GM04504 (cell line): ENCODE results near the gene CLDN24.

ENCODE experiments used
- DNase-seq: peaks from one replicate; pipeline ENCODE4 v3.0.0-alpha.2; 2012; ENCODE audit warnings: low read depth

The CLDN24 gene

DNA sequence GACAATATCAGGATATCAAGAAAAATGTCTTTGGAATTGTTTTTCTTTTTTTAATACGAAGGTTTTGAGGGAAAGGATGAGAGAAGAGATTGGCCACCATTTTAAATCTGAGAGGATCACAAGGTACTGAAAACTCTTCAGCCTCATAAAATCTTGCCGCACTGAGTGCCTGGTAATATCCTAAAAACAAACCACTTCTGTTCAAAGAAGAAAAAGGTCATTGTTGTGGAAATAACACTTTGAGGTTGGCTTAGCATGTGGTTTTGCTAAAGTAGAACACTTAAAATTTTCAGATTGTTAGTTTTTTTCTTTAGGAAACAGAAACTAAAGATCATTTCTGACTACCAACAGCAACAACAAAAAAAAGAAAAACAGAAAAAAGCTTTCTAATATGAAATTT lies 1.1 kb downstream of the CLDN24 start:
- no peak for DNase-seq

DNA sequence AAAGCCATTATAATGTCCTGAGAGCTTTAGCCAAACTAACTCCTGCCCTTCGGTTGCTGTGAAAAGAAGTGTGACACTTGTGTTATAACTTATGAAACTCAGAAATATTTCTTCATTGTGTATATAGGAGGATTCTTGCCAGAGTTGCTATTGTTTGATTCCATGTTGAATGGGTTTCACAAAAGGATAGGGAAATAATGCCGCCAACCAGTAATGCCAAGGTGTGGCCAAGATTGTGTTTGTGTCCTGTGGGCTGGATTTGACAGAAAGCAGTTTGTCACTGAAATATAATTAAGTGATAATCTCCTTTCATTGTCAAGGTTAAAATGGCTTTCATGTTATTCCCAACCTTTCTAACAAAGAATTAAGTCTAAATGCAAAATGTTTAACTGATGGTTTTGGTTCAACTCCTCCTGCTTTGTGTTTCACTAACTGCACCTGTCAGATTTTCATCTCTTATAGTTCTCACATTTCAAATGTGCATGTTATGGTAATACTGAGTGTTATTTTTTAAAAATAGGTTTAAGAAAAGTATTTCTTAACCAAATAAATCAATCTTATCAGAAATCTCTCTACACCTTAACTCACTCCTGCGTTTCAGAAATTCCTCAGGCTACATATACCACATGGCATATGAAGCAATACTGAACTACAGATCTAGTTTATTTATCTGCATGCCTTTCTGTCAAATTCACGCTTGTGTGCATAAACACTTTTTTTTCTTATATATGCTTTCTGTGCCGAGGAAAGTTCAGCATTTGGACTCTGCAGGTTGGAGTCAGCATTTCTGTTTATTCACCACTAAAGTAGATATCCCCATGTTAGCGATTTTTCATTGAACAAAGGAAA lies 1.8 kb downstream of the CLDN24 start, which contains the start of gene CLDN22:
Gene CLDN22 (minus strand): TSS at position 66 of the 849 bp plus-strand sequence. CDS start 58 bp downstream, at position 8.
- DNase-seq: no peak

GRCh38 chr4:183318656-183319055 lies 3.6 kb downstream of the CLDN24 start:
- DNase-seq: no peak

DNA sequence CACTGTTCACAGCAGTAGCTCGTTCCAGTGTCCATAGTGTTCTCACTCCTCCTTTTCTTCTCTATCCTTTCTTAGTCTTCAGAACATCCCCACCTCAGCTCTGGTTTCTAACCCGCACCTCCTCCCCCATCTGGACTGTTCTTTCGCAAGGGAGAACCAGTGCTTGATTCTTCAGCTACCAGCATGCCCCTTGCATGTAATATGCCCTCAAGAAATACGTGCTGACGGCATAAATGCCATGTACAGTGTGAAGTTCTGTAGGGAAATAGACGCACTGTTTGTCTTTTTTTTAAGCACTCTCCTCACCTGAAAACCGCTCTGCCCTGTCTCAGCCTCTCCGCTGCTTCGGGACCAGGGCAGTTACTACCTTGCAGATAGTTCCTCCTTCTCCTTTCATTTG lies 7.4 kb downstream of the CLDN24 start:
- DNase-seq: no peak

DNA sequence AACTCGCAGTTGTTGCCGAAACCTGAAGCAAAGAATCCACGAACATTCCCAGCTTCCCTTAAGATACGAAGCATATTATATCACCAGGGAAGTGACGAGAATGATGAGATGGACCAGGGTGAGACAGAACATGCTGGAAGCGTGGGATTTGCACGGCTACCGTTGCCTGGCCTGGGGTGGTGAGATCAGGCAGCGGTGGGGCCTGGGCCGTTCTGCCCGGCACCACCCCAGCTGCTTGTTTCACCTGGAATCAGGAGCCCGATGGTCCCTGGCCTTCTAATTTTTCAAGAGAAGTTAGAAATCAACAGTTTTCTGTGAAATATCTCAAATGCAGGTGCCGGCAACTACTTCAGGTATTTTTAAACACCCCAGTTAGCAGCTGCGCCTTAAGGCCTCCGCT lies 7.9 kb downstream of the CLDN24 start:
- no peak for DNase-seq

- DNase-seq: no peak
These were observed 9.4 kb downstream of the CLDN24 start for GRCh38 chr4:183312841-183313240.

DNA sequence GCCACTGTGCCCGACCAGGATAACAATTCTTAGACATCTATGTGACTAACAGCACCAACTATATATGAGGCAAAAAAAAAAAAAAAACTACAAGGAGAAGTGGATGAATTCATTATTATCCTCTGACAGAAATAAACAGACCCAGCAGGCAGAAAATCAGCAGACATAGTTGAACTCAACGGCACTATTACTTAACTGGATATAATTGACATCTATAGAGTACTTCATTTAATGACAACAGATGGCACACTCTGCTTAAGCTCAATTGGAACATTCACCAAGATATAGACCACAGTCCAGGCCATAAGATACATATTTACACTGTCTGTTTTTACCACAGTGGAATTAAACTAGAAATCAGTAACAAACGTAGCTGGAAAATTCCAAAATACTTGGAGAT lies 15.4 kb downstream of the CLDN24 start:
- no peak for DNase-seq

DNA sequence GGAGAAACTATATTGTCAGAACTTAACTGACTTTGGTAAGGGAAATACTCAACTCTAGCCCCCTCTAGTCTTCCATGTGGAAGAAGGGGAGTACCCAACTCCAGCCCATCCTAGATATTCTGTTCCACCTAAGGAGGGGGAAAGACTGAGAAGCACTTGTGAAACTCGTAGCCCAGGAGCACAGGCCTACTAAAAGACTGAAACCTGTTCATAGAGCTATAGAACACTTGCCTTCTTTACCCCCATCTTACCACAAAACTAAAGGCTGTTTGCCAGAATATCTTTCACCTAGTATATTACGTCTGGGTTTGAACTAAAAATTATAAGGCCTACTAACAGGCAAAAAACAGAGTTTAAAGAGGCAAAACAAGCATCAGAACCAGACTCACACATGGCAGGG lies 17.7 kb downstream of the CLDN24 start:
- no peak for DNase-seq

DNA sequence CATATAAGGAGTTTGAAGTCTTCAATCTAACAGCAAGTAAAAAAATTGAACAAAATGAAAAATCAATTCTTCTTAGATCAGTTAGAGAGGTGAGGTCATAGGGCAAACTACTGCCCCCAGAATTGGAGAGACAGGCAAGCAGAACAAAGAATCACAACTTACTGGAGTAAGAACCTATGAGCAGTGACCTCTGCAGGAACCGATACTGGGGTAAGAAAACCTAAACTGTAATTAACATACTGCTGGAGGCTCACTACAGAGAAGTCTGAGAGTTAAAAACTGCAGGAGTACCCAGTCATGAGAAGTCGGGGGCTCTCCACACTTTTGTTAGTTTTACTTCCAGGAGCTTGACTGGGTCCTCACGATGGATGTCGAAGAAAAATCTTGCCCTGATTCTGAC lies 18.2 kb downstream of the CLDN24 start:
- DNase-seq: no peak

DNA sequence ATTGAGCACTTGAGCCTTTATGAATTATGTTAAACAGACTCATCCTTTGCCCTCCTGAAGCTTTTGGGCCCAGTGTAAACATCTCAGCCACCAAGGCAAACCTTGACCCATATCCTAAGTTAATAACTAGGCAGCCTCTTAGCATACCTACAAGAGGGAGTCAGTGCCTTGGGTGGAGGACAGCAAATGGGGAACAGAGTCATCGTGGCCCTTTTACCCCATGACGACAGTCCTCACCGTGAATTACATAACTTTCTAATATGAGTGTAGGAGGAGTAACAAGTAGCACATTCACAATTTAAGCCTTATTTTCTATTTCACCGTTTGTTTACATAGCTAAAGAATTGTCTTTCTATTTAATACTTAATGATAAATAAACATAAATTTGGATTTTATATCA lies 18.9 kb downstream of the CLDN24 start:
- no peak for DNase-seq

DNA sequence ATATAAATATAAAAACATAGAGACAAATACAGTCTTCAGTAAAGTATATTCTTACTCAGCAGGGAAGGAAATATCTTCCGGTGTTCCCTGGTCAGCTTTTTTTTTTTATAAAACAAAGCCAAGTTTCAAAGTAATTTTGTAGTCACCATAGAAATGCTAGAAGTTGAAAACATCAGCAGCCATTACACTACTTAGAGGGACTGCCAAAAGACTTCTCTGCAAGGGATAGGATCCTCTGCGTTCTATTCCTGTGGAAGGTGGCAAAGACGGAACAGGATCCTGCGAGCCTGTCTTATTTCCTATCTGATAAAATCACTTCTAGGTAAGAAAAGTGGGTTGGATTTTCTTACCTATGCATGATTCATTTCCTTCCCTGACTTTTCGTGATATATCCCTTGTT lies 21.6 kb downstream of the CLDN24 start:
- DNase-seq: no peak

- no peak for DNase-seq
These were observed 22.2 kb downstream of the CLDN24 start for GRCh38 chr4:183300070-183300469.

- DNase-seq: no peak
These were observed 22.8 kb downstream of the CLDN24 start for GRCh38 chr4:183299464-183299863.

DNA sequence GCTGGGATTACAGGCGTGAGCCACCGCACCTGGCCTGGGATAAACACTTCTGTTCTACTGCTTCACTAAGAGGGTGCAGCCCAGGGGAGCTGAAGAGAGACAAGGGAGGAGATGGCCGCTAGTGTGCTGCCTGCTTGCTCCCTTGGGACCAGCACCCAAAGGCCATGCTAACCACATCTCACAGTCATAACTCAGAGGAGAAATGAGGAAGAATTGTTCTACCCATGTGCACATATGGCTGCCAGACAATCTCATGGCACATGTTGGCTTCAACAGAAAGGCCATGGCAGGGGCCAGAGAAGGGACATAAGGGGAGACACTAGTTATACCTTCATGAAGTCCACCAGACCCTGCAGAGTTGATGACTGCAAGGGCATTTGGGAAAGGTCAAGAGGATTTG lies 24.6 kb downstream of the CLDN24 start:
- DNase-seq: no peak

GRCh38 chr4:183295711-183296110 lies 26.5 kb downstream of the CLDN24 start:
- DNase-seq: no peak

DNA sequence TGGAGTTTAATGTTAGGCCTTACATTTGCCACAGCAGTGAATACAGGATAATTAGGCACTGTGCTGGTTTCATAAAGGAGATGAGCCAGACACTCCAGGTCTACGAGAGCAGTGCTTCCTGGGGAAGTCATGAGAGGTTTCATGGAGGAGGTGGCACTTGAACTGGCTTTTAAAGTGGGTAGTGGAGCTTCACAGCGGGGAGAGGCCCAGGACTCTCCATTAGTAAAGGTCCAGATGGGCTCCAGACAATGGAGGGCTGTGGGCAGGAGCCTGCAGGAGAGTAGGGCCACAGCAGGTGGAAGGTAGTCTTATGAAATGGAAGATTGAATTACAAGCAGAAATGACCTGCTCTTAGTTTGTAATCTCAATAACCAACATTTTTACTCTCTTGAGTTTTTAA lies 31.2 kb downstream of the CLDN24 start:
- DNase-seq: no peak

DNA sequence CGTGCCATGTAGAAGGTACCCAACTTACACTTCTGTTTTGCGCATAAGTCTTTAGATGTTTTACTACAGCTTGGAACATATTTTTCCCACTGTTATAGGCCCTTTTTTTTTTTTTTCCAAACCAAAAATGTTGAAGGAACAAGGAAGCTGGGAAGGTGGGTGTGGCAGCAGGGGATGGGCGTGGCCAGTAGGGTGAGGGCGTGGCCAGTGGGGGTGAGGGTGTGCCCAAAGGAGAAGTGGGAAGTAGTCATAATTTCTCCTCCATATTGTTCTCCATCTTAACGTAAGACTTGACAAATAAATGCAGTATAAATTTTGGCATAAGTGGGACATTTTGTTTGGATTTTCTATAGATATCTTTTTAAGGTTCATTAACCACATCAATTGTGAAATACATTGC lies 32.5 kb downstream of the CLDN24 start:
- no peak for DNase-seq

- no peak for DNase-seq
These were observed 33.3 kb downstream of the CLDN24 start for GRCh38 chr4:183288955-183289354.

- DNase-seq: no peak
These were observed 34.5 kb downstream of the CLDN24 start for GRCh38 chr4:183287677-183288076.

DNA sequence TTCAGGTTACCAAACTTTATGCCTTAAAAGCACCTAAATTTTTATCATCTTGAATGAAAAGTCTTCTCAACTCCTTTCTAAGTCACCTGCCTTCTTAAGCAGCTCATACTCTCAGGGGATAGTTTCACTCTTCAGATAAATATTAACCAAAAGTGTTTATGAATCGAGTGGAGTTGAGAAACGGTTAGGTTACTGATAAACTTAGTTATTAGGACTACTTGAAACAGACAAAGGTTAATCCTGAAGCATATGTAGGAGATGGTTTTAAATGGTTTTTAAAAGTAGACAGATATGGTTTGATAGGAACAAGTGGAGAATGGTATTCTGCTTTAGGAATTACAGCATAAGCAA lies 34.9 kb downstream of the CLDN24 start:
- no peak for DNase-seq

DNA sequence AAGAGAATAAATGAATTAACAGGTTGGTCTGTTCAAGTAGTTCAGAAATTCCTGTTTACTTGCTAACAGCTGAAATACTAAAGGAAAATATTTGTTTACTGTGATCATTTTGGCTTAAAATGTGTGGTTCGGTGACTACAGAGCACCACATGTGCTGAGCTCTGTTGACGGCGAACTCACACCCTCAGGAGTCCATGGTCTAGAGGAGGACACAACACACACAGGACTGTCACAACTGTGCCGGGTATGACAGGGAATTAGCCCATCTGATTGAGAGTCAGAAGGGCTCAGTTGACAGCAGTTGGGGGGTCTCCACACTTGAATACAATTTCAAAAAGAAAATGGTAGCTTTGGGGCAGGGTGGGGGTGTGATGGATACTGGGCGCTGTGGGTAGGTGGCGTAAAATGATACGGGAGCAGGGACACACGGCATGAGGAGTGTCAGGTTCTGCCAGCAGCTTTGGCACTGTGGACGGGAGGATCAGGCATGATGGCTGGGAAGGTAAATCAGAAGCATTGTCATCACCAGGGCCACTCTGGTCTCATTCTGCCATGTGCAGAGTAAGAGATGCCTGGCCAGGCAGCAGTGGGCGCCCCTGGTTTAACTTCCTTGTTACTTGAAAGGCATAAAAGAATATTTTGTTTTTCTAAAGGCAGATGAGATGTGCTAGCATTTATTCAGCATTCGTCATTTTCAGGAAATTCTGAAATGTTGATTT lies 35.5 kb downstream of the CLDN24 start:
- no peak for DNase-seq

DNA sequence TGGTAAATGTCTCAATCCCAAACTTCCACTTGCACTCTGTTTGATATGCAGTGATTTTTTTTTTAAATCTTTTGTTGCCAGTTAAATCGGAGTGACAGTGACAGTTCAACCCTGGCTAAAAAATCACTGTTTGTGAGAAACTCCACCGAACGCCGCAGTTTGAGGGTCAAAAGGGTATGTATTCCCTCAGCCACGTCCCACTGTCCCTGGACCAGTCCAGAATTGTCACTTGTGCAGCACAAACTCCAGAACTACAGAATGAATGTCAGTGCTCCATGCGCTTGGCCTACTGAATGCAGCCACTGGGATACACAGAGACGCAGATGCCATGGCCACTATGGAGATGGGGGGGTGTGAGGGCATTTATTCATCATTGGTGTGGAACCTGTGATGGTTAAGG lies 36.3 kb downstream of the CLDN24 start:
- DNase-seq: no peak

GRCh38 chr4:183284965-183285364 lies 37.3 kb downstream of the CLDN24 start:
- no peak for DNase-seq
